Osteoblast (primary cell): Measurements from ENCODE around the gene SHMT2. TPM values are rescaled to one million over a fixed set of nuclear protein-coding genes. Genes with fewer than 3 reads are reported as not detected.

ENCODE experiments used
- DNase-seq: peaks from one replicate; pipeline ENCODE4 v3.0.0; 2011; ENCODE audit warnings: low spot score, mixed read lengths; ENCODE audit not compliant: insufficient read length; ENCODE audit errors: missing footprints
- H2AFZ ChIP-seq: 2 replicates; pipeline ENCODE4 v1.6.0; 2011; ENCODE audit warnings: mild to moderate bottlenecking, low read length
- H3K27ac ChIP-seq: 2 replicates; pipeline ENCODE4 v1.5.1; 2011; ENCODE audit warnings: mild to moderate bottlenecking, low read depth, low read length, moderate library complexity
- H3K27me3 ChIP-seq: 2 replicates; pipeline ENCODE4 v1.6.0; 2012; ENCODE audit warnings: mild to moderate bottlenecking, control low read depth, inconsistent platforms, low read length, moderate library complexity; ENCODE audit not compliant: insufficient read depth
- H3K36me3 ChIP-seq: 2 replicates; pipeline ENCODE4 v1.5.1; 2011; ENCODE audit warnings: mild to moderate bottlenecking, low read length, control low read depth, moderate library complexity; ENCODE audit not compliant: insufficient read depth
- H3K4me1 ChIP-seq: 2 replicates; pipeline ENCODE4 v1.5.1; 2011; ENCODE audit warnings: mild to moderate bottlenecking, low read length, control low read depth, moderate library complexity; ENCODE audit not compliant: insufficient read depth
- H3K4me2 ChIP-seq: 2 replicates; pipeline ENCODE4 v1.6.0; 2011; ENCODE audit warnings: mild to moderate bottlenecking, low read length; ENCODE audit not compliant: insufficient read depth
- H3K4me3 ChIP-seq: fragments of 200-600 bp; sonication (generic); 3 replicates; pipeline ENCODE4 v1.5.1; 2012; ENCODE audit warnings: mild to moderate bottlenecking, low read length, inconsistent platforms; ENCODE audit not compliant: insufficient read depth
- H3K79me2 ChIP-seq: 2 replicates; pipeline ENCODE4 v1.6.0; 2012; ENCODE audit warnings: mild to moderate bottlenecking, low read length, control low read depth, inconsistent platforms; ENCODE audit not compliant: insufficient read depth
- H3K9me3 ChIP-seq: 2 replicates; pipeline ENCODE4 v1.5.1; 2011; ENCODE audit warnings: low read depth, low read length, control low read depth
- H4K20me1 ChIP-seq: 2 replicates; pipeline ENCODE4 v1.6.0; 2012; ENCODE audit warnings: mild to moderate bottlenecking, low read length, control low read depth; ENCODE audit not compliant: insufficient read depth
- total RNA-seq: library from RNA; depleted of rRNA; stranded (reverse); fragments of >200 nt; gene quantifications from 2 replicates; pipeline ENCODE4 v1.2.3, GENCODE V29; 2012
- TF ChIP-seq, protein P1 (sequence below): IDR thresholded peaks from 2 replicates; pipeline ENCODE4 v1.5.1; 2011; ENCODE audit warnings: mild to moderate bottlenecking, low read depth, low read length, moderate library complexity; ENCODE audit errors: extremely low read depth

SHMT2 gene
- total RNA-seq, 1 donor, result 408 TPM

DNA sequence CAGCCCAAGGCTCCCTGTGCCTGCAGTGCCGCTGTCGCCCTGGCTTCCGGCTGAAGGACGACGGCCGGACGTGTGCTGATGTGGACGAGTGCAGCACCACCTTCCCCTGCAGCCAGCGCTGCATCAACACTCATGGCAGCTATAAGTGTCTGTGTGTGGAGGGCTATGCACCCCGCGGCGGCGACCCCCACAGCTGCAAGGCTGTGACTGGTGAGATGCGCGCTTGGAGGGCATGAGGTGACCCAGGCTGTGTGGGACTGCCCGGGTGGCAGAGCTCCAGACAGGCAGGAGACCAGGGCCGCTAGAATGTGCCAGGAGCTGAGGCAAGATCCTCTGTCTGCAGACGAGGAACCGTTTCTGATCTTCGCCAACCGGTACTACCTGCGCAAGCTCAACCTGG is 32.6 kb upstream of the SHMT2 start:
- no peaks in the 10 kb centered on the region for H3K27me3 ChIP-seq
- H3K4me2 ChIP-seq, result no peak overlapping the region
- no peaks in the 10 kb centered on the region for H3K9me3 ChIP-seq
- H3K4me1 ChIP-seq, result no peaks in the 10 kb centered on the region
- no peak overlapping the region for H3K4me3 ChIP-seq
- peaks cover 97% of the 10 kb centered on the region for H3K36me3 ChIP-seq
- no peak overlapping the region for H2AFZ ChIP-seq
- TF ChIP-seq, protein P1, sequence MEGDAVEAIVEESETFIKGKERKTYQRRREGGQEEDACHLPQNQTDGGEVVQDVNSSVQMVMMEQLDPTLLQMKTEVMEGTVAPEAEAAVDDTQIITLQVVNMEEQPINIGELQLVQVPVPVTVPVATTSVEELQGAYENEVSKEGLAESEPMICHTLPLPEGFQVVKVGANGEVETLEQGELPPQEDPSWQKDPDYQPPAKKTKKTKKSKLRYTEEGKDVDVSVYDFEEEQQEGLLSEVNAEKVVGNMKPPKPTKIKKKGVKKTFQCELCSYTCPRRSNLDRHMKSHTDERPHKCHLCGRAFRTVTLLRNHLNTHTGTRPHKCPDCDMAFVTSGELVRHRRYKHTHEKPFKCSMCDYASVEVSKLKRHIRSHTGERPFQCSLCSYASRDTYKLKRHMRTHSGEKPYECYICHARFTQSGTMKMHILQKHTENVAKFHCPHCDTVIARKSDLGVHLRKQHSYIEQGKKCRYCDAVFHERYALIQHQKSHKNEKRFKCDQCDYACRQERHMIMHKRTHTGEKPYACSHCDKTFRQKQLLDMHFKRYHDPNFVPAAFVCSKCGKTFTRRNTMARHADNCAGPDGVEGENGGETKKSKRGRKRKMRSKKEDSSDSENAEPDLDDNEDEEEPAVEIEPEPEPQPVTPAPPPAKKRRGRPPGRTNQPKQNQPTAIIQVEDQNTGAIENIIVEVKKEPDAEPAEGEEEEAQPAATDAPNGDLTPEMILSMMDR, result no peak
- no peak overlapping the region for H3K27ac ChIP-seq
- H4K20me1 ChIP-seq, result peaks cover 55% of the 10 kb centered on the region
- peaks cover 48% of the 10 kb centered on the region for H3K79me2 ChIP-seq
- DNase-seq, result no peak

DNA sequence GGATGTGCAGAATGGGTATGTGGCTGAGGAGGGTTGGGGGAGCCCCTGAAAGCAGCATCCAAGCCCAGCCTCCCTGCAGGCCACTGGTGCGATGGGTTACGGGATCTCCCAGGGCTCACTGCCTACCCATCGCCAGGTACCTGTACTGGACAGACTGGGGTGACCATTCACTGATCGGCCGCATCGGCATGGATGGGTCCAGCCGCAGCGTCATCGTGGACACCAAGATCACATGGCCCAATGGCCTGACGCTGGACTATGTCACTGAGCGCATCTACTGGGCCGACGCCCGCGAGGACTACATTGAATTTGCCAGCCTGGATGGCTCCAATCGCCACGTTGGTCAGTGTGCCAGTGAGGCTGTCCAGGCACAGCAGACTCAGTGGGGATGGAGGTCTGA is 31.2 kb upstream of the SHMT2 start:
- Histone ChIP-seq H3K27ac (no peak overlapping the region), H3K4me1 (no peaks in the 10 kb centered on the region), H3K79me2 (peaks cover 45% of the 10 kb centered on the region), H3K4me2 (no peak overlapping the region), H4K20me1 (peaks cover 44% of the 10 kb centered on the region), H3K9me3 (no peaks in the 10 kb centered on the region), H2AFZ (no peak overlapping the region), H3K4me3 (no peak overlapping the region), H3K36me3 (peaks cover 98% of the 10 kb centered on the region), H3K27me3 (no peaks in the 10 kb centered on the region)
- DNase-seq, result no peak
- TF ChIP-seq, protein P1, result no peak

DNA sequence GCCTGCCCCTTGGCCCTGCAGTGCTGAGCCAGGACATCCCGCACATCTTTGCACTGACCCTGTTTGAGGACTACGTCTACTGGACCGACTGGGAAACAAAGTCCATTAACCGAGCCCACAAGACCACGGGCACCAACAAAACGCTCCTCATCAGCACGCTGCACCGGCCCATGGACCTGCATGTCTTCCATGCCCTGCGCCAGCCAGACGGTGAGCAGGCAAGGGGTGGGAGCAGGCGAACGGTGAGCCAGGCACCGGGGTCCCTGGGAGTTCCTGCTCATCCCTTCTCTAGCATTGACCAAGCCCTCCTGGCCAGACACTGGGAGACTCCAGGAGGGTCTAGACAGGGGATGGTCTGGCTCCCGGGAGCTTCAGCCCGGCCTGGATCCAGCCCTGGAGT is 30.3 kb upstream of the SHMT2 start:
- H3K27me3 ChIP-seq, result no peaks in the 10 kb centered on the region
- H3K9me3 ChIP-seq, result no peaks in the 10 kb centered on the region
- peaks cover 40% of the 10 kb centered on the region for H3K79me2 ChIP-seq
- H3K4me1 ChIP-seq, result no peaks in the 10 kb centered on the region
- H2AFZ ChIP-seq, result no peak overlapping the region
- TF ChIP-seq, protein P1, result no peak
- peaks cover 41% of the 10 kb centered on the region for H4K20me1 ChIP-seq
- no peak overlapping the region for H3K27ac ChIP-seq
- H3K36me3 ChIP-seq, result peaks cover 98% of the 10 kb centered on the region
- H3K4me2 ChIP-seq, result no peak overlapping the region
- no peak for DNase-seq
- H3K4me3 ChIP-seq, result no peak overlapping the region

DNA sequence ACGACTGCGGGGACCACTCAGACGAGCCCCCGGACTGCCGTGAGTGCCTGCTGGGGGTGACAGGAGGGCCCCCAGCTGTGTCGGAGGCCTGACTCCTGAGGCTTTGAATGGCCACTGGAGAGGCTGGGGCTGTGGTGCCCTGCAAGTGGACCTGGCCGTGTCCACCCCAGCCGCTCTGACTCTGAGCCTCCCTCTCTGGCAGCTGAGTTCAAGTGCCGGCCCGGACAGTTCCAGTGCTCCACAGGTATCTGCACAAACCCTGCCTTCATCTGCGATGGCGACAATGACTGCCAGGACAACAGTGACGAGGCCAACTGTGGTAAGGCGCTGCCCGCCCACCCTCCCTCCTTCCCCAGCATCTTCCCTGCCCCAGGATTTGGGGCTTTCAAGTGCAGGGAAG is 29.0 kb upstream of the SHMT2 start:
- Histone ChIP-seq H3K4me2 (no peak overlapping the region), H3K27me3 (no peaks in the 10 kb centered on the region), H3K27ac (no peak overlapping the region), H4K20me1 (peaks cover 38% of the 10 kb centered on the region), H3K4me3 (no peak overlapping the region), H2AFZ (no peak overlapping the region), H3K79me2 (peaks cover 30% of the 10 kb centered on the region), H3K4me1 (no peaks in the 10 kb centered on the region), H3K36me3 (peaks cover 98% of the 10 kb centered on the region), H3K9me3 (no peaks in the 10 kb centered on the region)
- no peak for DNase-seq
- TF ChIP-seq, protein P1, result no peak
